ENCODE results near the gene RALB. TPM values are rescaled to one million over a fixed set of nuclear protein-coding genes. Genes with fewer than 3 reads are reported as not detected.

RALB gene
- total and polyA plus RNA-seq, 2 experiments from 2014 or later: 15.2 to 17.4 TPM

DNA sequence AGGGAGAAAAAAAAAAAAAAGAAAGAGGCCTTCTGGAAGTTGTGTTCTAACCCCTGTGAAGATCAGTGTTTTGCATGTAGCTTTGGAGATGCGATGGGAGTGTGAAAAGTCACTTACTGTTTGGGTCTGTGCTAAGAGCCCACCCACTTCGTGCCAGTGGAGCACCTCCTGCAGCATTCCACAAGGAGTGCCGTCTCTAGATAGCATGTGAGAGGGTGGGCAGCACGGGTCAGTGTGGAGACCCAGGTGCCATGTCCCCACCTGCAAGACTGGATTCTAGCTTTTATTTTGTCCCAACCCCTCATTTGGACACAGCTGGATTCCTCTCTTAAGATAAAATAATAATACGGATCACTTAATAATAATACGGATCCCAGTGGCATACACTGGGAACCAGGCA lies 17.0 kb upstream of the RALB start:
- H3K27me3 ChIP-seq (ENCODE audit: insufficient read depth): no peaks in the 10 kb centered on the region
- no peak overlapping the region for H3K4me3 Mint-ChIP-seq
- H3K9me2 ChIP-seq (ENCODE audit: insufficient read depth): no peaks in the 10 kb centered on the region

DNA sequence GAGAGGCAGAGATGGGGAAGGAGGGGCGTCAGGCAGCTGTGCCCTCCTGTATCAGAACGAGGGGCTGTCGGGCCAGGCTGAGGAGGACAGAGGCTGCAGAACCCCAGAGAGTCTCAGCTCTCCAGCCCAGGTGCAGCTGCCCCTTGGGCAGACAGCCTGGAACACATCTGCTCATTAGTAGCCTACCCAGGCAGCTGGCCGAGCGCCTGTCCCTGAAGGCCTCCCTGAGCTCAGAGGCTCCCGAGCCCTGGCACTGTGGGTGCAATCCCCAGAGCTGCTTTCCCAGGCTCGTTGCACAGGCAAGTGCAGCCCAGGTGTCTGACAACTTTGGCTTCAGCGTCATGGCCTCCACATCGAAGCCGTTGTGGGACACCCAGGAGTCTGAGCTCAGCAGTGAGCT lies 16.3 kb upstream of the RALB start:
- Histone ChIP-seq H3K79me2 (replicated peaks; ENCODE audit: insufficient read depth) (no peaks in the 10 kb centered on the region), H2AFZ (no peak overlapping the region), H3K36me3 (ENCODE audit: insufficient read depth) (no peaks in the 10 kb centered on the region), H3K27ac (ENCODE audit: low read depth) (no peak overlapping the region), H3K9me2 (ENCODE audit: insufficient read depth) (no peaks in the 10 kb centered on the region), H3K4me1 (ENCODE audit: insufficient read depth) (peaks cover 9% of the 10 kb centered on the region), H3K4me3 (no peak overlapping the region), H3K27me3 (ENCODE audit: insufficient read depth) (no peaks in the 10 kb centered on the region), H4K20me1 (replicated peaks; ENCODE audit: insufficient read depth) (peaks cover 4% of the 10 kb centered on the region; the same call in 1 of the 2 replicates), H3F3A (replicated peaks; ENCODE audit: low read depth) (no peaks in the 10 kb centered on the region), H3K4me2 (no peak overlapping the region)
- DNase-seq (ENCODE audit: low spot score) (no peak), ATAC-seq (no peak)
- Mint-ChIP-seq H3K9me3 (peaks cover 3% of the 10 kb centered on the region; the same call in 1 of the 3 replicates), H3K27ac (no peak overlapping the region), H3K4me3 (no peak overlapping the region), H3K36me3 (ENCODE audit: low read depth) (no peaks in the 10 kb centered on the region), H3K4me1 (peaks cover 16% of the 10 kb centered on the region), H3K27me3 (ENCODE audit: insufficient read depth, low read depth, poor library complexity) (peaks cover 14% of the 10 kb centered on the region)
- TF ChIP-seq, protein P1, sequence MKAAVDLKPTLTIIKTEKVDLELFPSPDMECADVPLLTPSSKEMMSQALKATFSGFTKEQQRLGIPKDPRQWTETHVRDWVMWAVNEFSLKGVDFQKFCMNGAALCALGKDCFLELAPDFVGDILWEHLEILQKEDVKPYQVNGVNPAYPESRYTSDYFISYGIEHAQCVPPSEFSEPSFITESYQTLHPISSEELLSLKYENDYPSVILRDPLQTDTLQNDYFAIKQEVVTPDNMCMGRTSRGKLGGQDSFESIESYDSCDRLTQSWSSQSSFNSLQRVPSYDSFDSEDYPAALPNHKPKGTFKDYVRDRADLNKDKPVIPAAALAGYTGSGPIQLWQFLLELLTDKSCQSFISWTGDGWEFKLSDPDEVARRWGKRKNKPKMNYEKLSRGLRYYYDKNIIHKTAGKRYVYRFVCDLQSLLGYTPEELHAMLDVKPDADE (IDR thresholded peaks at IDR 0.05): no peak
- TF ChIP-seq EZH2 (IDR thresholded peaks at IDR 0.05; ENCODE audit: low read depth, unreplicated experiment) (no peak), STAT1 (IDR thresholded peaks at IDR 0.05; ENCODE audit: unreplicated experiment) (no peak), NANOG (IDR thresholded peaks at IDR 0.05; ENCODE audit: borderline replicate concordance) (no peak), CREB1 (CRISPR knock-in tag; IDR thresholded peaks at IDR 0.05; ENCODE audit: low read depth) (no peak), POLR2AphosphoS5 (IDR thresholded peaks at IDR 0.05; ENCODE audit: low read depth) (no peak)
- TF ChIP-seq, protein P2, sequence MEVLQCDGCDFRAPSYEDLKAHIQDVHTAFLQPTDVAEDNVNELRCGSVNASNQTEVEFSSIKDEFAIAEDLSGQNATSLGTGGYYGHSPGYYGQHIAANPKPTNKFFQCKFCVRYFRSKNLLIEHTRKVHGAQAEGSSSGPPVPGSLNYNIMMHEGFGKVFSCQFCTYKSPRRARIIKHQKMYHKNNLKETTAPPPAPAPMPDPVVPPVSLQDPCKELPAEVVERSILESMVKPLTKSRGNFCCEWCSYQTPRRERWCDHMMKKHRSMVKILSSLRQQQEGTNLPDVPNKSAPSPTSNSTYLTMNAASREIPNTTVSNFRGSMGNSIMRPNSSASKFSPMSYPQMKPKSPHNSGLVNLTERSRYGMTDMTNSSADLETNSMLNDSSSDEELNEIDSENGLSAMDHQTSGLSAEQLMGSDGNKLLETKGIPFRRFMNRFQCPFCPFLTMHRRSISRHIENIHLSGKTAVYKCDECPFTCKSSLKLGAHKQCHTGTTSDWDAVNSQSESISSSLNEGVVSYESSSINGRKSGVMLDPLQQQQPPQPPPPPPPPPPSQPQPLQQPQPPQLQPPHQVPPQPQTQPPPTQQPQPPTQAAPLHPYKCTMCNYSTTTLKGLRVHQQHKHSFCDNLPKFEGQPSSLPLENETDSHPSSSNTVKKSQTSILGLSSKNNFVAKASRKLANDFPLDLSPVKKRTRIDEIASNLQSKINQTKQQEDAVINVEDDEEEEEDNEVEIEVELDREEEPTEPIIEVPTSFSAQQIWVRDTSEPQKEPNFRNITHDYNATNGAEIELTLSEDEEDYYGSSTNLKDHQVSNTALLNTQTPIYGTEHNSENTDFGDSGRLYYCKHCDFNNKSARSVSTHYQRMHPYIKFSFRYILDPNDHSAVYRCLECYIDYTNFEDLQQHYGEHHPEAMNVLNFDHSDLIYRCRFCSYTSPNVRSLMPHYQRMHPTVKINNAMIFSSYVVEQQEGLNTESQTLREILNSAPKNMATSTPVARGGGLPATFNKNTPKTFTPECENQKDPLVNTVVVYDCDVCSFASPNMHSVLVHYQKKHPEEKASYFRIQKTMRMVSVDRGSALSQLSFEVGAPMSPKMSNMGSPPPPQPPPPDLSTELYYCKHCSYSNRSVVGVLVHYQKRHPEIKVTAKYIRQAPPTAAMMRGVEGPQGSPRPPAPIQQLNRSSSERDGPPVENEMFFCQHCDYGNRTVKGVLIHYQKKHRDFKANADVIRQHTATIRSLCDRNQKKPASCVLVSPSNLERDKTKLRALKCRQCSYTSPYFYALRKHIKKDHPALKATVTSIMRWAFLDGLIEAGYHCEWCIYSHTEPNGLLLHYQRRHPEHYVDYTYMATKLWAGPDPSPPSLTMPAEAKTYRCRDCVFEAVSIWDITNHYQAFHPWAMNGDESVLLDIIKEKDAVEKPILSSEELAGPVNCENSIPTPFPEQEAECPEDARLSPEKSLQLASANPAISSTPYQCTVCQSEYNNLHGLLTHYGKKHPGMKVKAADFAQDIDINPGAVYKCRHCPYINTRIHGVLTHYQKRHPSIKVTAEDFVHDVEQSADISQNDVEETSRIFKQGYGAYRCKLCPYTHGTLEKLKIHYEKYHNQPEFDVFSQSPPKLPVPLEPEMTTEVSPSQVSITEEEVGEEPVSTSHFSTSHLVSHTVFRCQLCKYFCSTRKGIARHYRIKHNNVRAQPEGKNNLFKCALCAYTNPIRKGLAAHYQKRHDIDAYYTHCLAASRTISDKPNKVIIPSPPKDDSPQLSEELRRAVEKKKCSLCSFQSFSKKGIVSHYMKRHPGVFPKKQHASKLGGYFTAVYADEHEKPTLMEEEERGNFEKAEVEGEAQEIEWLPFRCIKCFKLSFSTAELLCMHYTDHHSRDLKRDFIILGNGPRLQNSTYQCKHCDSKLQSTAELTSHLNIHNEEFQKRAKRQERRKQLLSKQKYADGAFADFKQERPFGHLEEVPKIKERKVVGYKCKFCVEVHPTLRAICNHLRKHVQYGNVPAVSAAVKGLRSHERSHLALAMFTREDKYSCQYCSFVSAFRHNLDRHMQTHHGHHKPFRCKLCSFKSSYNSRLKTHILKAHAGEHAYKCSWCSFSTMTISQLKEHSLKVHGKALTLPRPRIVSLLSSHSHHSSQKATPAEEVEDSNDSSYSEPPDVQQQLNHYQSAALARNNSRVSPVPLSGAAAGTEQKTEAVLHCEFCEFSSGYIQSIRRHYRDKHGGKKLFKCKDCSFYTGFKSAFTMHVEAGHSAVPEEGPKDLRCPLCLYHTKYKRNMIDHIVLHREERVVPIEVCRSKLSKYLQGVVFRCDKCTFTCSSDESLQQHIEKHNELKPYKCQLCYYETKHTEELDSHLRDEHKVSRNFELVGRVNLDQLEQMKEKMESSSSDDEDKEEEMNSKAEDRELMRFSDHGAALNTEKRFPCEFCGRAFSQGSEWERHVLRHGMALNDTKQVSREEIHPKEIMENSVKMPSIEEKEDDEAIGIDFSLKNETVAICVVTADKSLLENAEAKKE (CRISPR knock-in tag; IDR thresholded peaks at IDR 0.05): no peak

More for the DNA sequence above, 17.0 kb upstream of the RALB start:
- H4K20me1 ChIP-seq (replicated peaks; ENCODE audit: insufficient read depth): peaks cover 4% of the 10 kb centered on the region; the same call in 1 of the 2 replicates
- peaks cover 16% of the 10 kb centered on the region for H3K4me1 Mint-ChIP-seq
- H3K4me1 ChIP-seq (ENCODE audit: insufficient read depth): peaks cover 9% of the 10 kb centered on the region
- ATAC-seq (no peak), DNase-seq (ENCODE audit: low spot score) (no peak)
- no peak overlapping the region for H2AFZ ChIP-seq
- H3K27ac Mint-ChIP-seq: no peak overlapping the region
- no peaks in the 10 kb centered on the region for H3F3A ChIP-seq (replicated peaks; ENCODE audit: low read depth)
- H3K79me2 ChIP-seq (replicated peaks; ENCODE audit: insufficient read depth): no peaks in the 10 kb centered on the region
- H3K9me3 Mint-ChIP-seq: peaks cover 3% of the 10 kb centered on the region; the same call in 1 of the 3 replicates
- H3K36me3 ChIP-seq (ENCODE audit: insufficient read depth): no peaks in the 10 kb centered on the region
- H3K4me3 ChIP-seq: no peak overlapping the region
- H3K27me3 Mint-ChIP-seq (ENCODE audit: insufficient read depth, low read depth, poor library complexity): peaks cover 14% of the 10 kb centered on the region
- H3K4me2 ChIP-seq: no peak overlapping the region
- no peak overlapping the region for H3K27ac ChIP-seq (ENCODE audit: low read depth)
- TF ChIP-seq REST (IDR thresholded peaks at IDR 0.05; ENCODE audit: unreplicated experiment): no peak
- no peaks in the 10 kb centered on the region for H3K36me3 Mint-ChIP-seq (ENCODE audit: low read depth)

Data from GM23338 (cell line).